NCI-H187 treated with DMSO at 0.1 percent for 48 hours (cell line): ENCODE measurements around the gene PCDHA11.
"Not testable (repeated sequence)": the region's sequence is repeated elsewhere in the genome, so short reads cannot be mapped to it uniquely, and the experiment has no call there.

Source experiments
- DNase-seq: peaks from one replicate; lab custom pipeline; 2025; lab: John Stamatoyannopoulos, UW

PCDHA11 gene

DNA sequence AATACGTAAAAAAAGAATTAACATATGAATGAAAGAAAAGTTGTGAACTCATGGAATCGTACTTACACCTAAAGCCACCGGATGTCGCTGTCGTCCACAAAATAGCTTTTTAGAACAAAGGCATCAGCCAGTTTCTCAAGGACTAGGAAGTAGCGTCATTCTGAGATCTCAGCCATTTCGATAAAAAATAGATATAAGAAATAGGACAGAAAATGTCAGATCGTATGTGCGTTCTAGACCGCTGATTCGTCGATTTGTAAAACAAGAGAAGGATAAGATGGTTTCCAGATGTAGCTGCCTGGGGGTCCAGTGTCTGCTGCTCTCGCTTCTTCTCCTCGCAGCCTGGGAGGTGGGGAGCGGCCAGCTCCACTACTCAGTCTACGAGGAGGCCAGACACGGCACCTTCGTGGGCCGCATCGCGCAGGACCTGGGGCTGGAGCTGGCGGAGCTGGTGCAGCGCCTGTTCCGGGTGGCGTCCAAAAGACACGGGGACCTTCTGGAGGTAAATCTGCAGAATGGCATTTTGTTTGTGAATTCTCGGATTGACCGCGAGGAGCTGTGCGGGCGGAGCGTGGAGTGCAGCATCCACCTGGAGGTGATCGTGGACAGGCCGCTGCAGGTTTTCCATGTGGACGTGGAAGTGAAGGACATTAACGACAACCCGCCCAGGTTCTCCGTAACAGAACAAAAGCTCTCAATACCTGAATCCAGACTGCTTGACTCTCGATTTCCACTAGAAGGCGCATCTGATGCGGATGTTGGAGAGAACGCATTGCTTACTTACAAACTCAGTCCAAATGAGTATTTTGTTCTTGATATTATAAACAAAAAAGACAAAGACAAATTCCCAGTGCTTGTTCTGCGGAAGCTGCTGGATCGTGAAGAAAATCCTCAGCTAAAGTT, 12.7 kb upstream of the PCDHA11 start, which contains the start of gene PCDHA10:
TSS of gene PCDHA10 (plus strand) at position 126 of the 903 bp plus-strand sequence. CDS start at position 278, 152 bp downstream.
- peak; percentile 24 for DNase-seq

- no peak for DNase-seq
These were observed 11.4 kb upstream of the PCDHA11 start for GRCh38 chr5:140857177-140857986.

DNA sequence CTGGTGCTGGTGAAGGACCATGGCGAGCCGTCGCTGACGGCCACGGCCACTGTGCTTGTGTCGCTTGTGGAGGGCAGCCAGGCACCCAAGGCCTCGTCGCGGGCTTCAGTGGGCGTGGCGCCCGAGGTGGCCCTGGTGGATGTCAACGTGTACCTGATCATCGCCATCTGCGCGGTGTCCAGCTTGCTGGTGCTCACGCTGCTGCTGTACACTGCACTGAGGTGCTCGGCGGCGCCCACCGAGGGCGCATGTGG, 10.8 kb upstream of the PCDHA11 start:
- DNase-seq = no peak

DNA sequence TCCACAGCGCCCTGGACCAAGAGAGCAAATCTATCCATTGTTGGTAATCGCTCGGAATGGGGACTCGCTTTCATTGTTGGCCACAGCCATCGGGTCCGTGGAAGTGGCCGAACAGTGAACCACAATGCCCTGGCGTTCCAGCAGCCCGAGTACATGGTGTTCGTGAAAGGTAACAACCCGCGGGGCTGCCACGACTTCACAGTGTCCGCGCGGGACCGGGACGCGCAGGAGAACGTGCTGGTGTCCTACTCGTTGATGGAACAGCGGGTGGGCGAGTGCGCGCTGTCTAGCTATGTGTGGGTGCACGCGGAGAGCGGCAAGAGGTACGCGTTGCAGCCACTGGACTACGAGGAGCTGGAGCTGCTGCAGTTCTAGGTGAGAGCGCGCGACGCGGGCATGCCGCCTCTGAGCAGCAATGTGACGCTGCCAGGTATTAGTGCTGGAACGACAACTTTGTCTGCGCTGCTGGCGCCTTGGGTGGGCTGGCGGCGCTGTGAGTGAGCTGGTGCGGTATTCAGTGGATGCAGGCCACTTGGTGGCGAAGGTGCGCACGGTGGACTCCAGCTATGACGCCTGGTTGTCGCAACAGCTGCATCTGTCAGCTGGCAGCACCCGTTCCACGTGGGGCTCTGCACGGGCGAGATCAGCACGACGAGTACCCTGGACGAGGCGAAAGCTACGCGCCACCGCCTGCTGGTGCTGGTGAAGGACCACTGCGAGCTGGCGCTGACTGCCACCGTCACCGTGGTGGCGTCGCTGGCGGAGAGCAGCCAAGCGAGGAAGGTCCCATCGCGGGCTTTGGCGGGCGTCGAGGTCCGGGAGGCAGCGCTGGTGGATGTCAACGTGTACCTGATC, 6.1 kb upstream of the PCDHA11 start:
- DNase-seq = no peak

DNA sequence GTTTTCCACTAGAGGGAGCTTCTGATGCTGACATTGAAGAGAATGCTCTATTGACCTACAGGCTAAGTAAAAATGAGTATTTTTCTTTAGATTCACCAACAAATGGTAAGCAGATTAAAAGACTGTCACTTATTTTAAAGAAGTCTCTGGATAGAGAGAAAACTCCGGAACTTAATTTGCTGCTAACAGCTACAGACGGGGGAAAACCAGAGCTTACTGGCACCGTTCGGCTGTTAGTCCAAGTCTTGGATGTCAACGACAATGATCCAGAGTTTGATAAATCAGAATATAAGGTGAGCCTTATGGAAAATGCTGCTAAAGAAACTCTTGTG, 764 bp downstream of the PCDHA11 start:
- DNase-seq = no peak

- DNase-seq = no peak
These were observed 1.8 kb downstream of the PCDHA11 start for GRCh38 chr5:140870221-140871201.

DNA sequence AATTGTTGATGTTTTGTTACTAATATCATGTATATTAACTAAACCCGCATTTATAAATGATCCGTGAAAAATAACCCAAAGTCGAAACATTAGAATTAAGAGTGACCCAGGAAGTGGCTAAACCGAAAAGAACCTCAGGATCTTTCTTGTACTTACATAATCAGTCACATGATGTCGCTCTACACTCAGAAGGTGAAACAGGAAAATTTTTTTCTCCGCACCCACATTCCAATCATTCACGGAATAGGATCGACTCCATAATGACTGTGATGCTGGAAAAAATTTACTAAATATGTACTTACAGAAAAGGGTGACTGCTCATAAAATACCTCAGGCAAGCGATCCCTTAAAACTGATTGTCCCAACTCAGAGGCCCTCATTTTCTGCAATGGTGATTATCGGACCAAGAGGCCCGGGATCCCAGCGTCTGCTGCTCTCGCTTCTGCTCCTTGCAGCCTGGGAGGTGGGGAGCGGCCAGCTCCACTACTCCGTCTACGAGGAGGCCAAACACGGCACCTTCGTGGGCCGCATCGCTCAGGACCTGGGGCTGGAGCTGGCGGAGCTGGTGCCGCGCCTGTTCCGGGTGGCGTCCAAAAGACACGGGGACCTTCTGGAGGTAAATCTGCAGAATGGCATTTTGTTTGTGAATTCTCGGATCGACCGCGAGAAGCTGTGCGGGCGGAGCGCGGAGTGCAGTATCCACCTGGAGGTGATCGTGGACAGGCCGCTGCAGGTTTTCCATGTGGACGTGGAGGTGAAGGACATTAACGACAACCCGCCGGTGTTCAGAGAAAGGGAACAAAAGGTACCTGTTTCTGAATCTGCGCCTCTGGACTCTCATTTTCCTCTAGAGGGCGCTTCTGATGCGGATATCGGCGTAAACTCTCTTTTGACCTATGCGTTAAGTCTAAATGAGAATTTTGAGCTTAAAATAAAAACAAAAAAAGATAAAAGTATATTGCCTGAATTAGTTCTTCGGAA, 6.6 kb downstream of the PCDHA11 start, which contains the start of gene PCDHA12:
TSS of gene PCDHA12 (plus strand) at position 224 of the 981 bp plus-strand sequence. CDS start at position 389, 165 bp downstream.
- DNase-seq = no peak

GRCh38 chr5:140876541-140877261, 7.9 kb downstream of the PCDHA11 start:
- DNase-seq = not testable (repeated sequence)

DNA sequence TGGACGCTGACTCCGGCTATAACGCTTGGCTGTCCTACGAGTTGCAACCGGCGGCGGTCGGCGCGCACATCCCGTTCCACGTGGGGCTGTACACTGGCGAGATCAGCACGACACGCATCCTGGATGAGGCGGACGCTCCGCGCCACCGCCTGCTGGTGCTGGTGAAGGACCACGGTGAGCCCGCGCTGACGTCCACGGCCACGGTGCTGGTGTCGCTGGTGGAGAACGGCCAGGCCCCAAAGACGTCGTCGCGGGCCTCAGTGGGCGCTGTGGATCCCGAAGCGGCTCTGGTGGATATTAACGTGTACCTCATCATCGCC, 8.5 kb downstream of the PCDHA11 start:
- no peak for DNase-seq

DNA sequence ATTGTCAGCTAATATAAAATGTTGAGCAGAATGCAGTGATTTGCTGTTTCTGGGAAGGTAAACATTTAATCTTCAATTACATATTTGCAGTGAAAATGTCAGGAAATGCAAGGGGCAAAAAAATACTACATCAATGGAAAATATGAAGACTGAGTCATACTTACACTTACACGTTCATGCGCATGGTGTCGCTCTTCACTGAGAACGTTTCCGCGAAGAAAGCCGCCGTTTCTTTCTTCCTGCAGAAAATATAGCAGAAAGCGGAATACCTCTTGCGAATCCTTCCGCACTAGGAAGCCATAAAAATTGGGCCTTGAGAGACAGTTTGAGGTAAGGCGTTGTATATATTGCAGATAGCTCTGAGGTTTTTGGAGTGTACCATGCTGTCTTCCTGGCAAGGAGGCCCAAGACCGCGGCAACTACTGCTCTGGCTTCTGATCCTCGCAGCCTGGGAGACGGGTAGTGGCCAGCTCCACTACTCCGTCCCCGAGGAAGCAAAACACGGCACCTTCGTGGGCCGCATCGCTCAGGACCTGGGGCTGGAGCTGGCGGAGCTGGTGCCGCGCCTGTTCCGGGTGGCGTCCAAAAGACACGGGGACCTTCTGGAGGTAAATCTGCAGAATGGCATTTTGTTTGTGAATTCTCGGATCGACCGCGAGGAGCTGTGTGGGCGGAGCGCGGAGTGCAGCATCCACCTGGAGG, 13.3 kb downstream of the PCDHA11 start, which contains the start of gene PCDHA13:
TSS of gene PCDHA13 (plus strand) at position 236 of the 702 bp plus-strand sequence. CDS start at position 381, 145 bp downstream.
- DNase-seq = no peak

DNA sequence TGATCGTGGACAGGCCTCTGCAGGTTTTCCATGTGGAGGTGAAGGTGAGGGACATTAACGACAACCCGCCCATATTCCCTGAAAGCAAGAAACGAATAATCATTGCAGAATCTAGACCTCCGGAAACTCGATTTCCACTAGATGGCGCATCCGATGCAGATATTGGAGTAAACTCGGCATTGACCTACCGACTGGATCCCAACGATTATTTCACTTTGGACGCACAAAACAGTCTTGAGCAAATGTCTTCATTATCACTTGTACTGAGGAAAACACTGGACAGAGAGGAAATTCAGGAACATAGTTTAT, 13.8 kb downstream of the PCDHA11 start:
- no peak for DNase-seq

DNA sequence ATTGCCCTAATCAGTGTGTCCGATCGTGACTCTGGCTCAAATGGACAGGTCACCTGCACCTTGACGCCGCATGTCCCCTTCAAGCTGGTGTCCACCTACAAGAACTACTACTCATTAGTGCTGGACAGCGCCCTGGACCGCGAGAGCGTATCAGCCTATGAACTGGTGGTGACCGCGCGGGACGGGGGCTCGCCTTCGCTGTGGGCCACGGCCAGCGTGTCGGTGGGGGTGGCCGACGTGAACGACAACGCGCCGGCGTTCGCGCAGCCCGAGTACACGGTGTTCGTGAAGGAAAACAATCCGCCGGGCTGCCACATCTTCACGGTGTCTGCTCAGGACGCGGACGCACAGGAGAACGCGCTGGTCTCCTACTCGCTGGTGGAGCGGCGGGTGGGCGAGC, 14.6 kb downstream of the PCDHA11 start:
- DNase-seq = no peak

- DNase-seq = no peak
These were observed 15.4 kb downstream of the PCDHA11 start for GRCh38 chr5:140883927-140884697.

- no peak for DNase-seq
These were observed 47.6 kb downstream of the PCDHA11 start for GRCh38 chr5:140916325-140916724.
